ENCODE measurements around the gene GPC5.
"Not testable (repeated sequence)": the region's sequence is repeated elsewhere in the genome, so short reads cannot be mapped to it uniquely, and the experiment has no call there.

The GPC5 gene

GRCh38 chr13:91647361-91647990 lies 249.1 kb downstream of the GPC5 start:
- DNase-seq (ENCODE audit: low read depth in 2 of 3, low spot score in 1 of 3) = no peak

- DNase-seq (ENCODE audit: low read depth in 2 of 3, low spot score in 1 of 3) = no peak
Observed at GRCh38 chr13:91648012-91648411, 249.6 kb downstream of the GPC5 start.

DNA sequence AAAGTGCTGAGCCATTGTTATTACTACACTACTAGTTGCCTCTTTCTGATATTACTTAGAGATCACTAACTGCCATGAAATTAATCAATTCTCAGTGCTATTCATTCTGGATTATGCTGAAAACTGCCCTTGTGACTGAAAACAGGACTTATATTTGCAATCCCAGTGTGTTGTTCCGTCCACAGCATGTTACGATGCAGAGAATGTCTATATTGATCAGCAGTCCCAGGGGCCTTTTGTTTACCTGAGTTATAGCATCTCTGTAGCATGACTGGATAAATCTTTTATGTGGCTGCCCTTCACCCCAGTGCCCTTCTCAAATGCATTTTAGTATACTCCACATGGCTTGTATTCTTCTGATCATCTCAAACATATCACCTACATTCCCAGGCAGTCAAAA lies 251.0 kb downstream of the GPC5 start:
- no peak for DNase-seq (ENCODE audit: low read depth in 2 of 3, low spot score in 1 of 3)

DNA sequence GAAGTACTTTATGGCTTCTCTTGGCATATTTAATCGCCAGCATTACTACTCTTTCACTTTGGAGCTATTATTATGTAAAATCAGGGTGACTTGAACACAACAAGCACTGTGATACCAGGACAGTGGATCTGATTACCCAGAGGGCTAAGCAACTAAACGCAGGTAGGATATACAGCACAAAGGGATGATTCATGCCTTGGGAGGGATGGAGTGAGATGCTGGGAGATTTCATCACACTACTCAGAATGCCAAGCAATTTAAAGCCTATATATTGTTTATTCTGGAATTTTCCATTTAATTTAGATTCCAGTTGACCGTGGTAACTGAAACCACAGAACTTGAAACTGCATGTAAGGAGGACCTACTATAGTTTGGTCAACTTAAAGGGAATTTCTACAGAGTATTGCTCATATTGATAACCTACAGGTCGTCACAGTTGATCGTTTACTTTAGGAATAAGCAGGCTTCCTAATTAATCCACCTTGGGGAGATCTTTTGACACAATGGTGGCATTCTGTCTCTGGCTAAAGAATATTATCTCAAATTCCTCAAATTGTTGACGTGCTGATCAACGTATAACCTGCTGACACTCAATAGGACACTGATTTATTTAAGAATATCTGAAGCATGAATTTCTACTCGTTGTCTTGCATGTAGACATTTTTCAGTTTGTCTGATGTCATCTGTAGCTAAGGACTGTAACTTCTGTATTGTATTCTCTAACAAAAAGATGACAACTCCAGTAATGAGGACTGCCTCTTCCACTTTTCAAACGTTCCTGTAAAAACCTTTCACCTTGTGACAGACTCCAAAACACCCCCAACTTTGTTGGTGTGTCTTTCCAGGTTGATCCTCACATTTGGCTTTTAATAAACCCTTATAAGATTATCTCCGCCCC lies 254.2 kb downstream of the GPC5 start:
- DNase-seq (ENCODE audit: low read depth in 2 of 3, low spot score in 1 of 3) = no peak

DNA sequence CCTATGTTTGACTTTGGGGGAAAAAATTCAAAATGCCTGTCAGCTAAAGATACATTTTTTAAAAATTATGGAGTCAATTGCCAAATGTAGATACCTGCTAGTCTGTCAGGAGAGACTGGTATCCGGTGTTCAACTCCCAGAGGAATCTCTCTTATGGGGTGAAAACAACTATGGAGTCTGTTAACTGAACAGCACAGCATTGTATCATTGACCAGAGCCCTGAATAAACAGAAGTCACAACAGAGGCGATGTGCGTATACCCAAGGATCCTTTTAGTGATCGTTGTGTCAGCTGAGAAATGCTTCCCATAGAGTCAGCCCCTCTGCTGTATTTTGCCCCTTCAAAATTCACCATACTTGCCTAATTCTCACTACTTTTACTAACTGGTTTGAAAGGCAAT lies 257.3 kb downstream of the GPC5 start:
- DNase-seq (ENCODE audit: low read depth in 2 of 3, low spot score in 1 of 3) = no peak

DNA sequence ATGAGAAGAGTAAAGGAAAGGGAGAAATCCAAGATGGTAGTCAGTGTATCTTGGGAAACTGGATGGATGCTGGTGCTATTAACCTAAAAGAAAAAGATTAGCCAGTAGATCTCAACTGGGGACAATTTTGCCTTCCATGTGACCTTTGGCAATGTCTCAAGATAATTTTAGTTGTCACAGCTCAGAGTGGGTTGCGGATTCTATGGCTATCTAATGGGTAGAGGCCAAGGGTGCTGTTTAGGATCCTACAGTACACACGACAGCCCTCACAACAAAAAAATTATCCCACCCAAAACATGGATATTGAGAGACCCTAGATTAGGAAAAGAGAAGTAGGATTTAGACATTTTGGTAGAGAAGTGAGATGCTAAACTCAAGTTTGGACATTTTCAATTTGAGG lies 258.9 kb downstream of the GPC5 start:
- no peak for DNase-seq (ENCODE audit: low read depth in 2 of 3, low spot score in 1 of 3)

- DNase-seq (ENCODE audit: low read depth in 2 of 3, low spot score in 1 of 3) = no peak
Observed at GRCh38 chr13:91659256-91660075, 261.0 kb downstream of the GPC5 start.

GRCh38 chr13:91660076-91660415 lies 261.6 kb downstream of the GPC5 start:
- DNase-seq (ENCODE audit: low read depth in 2 of 3, low spot score in 1 of 3) = no peak

- no peak for DNase-seq (ENCODE audit: low read depth in 2 of 3, low spot score in 1 of 3)
Observed at GRCh38 chr13:91661692-91662490, 263.5 kb downstream of the GPC5 start.

- no peak for DNase-seq (ENCODE audit: low read depth in 2 of 3, low spot score in 1 of 3)
Observed at GRCh38 chr13:91664039-91664438, 265.6 kb downstream of the GPC5 start.

DNA sequence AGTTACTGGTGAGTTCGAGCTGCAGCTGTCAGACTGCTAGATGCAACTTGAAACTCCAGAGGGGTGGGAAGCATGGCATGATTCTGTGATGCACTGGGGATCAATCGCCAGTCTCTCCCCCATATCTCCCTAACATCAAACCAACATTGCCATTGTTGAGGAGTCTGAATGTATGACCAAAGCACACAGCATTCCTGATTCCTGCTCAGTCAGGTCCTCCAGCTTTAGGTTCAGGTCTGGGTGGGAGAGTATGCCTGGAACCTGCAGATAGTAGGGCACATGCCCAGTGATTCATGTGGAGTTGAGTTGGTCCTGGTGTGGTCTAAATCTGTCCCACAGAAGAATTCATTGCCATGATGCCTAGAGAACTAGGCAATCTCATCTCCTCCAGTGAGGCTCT lies 269.1 kb downstream of the GPC5 start:
- no peak for DNase-seq (ENCODE audit: low read depth in 2 of 3, low spot score in 1 of 3)

DNA sequence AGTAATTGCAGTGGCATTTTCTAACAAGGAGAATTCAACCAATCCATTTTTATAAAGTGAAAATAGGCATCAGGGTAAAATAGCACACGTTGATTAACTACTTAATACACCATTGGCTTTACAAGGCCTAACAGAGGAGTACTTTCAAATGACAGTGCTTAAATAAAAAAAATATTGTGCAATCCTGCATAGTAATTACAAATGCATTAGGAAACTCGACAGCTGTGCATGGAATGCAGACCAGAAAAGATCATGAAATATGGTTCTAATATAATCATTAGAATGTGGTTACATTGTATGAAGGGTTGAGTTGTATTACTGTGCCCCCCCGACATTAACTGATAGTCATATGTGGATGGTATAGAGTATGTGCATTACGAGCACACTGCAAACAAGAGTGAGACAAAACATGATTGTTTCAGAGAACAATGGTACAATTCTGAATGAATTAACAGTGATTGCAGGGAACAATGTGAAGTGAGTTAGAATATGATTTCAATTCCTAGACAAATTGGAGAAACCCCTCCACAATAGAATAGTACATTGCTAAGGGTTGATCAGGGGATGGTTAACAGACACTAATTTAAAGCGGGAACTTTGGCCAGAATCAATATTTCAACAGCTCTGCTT lies 270.6 kb downstream of the GPC5 start:
- DNase-seq (ENCODE audit: low read depth in 2 of 3, low spot score in 1 of 3) = no peak

DNA sequence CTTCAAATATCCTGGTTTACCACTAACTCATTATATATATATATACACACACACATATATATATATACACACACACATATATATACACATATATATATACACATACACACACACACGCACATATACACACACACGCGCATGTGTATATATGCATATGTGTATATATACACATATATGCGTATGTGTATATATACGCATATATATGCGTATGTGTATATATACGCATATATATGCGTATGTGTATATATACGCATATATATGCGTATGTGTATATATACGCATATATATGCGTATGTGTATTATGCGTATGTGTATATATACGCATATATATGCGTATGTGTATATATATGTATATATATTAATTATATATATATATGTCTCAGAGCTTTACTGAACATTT lies 275.9 kb downstream of the GPC5 start:
- not testable (repeated sequence) for DNase-seq (ENCODE audit: low read depth in 2 of 3, low spot score in 1 of 3)

DNA sequence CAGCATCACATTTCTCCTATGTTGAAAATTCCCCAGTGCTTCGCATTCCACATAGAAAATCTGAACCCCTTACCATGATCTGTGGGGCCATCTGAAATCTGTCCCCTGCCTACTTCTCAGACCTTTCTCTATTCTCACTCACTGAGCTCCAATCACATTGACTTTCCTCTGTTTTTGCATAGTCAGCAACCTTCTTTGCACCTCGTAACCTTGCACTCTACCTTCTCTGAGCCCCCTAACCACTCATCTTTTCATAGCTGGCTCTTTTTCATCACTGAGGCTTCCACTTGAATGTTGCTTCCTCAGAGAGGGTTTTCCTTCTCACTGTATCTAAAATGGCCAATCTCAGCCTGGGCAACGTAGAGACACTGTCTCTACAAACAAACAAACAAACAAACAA lies 286.3 kb downstream of the GPC5 start:
- DNase-seq (ENCODE audit: low read depth in 2 of 3, low spot score in 1 of 3) = no peak

GRCh38 chr13:91690944-91691343 lies 292.5 kb downstream of the GPC5 start:
- no peak for DNase-seq (ENCODE audit: low read depth in 2 of 3, low spot score in 1 of 3)

- DNase-seq (ENCODE audit: low read depth in 2 of 3, low spot score in 1 of 3) = no peak
Observed at GRCh38 chr13:91693466-91693865, 295.0 kb downstream of the GPC5 start.

- no peak for DNase-seq (ENCODE audit: low read depth in 2 of 3, low spot score in 1 of 3)
Observed at GRCh38 chr13:91698308-91698707, 299.9 kb downstream of the GPC5 start.

DNA sequence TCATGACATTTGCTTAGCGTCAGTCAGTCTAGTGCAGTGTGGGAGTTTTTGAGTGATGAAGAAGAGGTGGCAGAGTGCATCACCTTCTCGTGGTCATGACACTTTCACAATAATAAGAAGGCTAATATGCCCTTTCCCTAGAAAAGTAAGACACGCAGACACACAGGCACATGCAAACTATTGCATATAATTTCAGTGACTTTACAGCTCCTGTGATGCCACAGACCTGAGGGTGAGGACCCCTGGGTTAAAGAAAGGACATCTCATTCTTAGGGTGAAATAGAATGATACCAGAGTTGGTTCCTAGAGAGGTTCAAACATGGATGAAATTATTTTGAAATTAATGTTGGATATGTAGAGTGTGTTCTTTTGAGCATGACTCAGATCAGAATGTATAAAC lies 300.3 kb downstream of the GPC5 start:
- DNase-seq (ENCODE audit: low read depth in 2 of 3, low spot score in 1 of 3) = no peak

GRCh38 chr13:91699863-91700262 lies 301.4 kb downstream of the GPC5 start:
- DNase-seq (ENCODE audit: low read depth in 2 of 3, low spot score in 1 of 3) = no peak

DNA sequence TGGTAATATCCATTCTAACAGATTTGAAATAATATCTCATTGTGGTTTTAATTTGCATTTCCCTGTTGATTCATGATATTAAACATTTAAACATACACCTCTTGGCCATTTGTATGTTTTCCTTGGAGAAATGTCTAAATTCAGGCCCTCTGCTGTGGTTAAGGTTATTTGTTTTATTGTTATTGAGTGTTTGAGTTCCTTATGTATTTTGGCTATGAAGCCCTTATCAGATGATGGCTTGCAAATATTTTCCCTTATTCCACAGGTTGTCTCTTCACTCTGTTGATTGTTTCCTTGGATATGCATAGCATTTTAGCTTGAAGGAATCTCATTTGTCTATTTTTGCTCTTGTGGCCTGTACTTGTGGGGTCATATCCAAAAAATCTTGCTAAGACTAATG lies 303.6 kb downstream of the GPC5 start:
- no peak for DNase-seq (ENCODE audit: low read depth in 2 of 3, low spot score in 1 of 3)

- no peak for DNase-seq (ENCODE audit: low read depth in 2 of 3, low spot score in 1 of 3)
Observed at GRCh38 chr13:91702411-91702810, 304.0 kb downstream of the GPC5 start.

All from stimulated activated CD4-positive, alpha-beta T cell treated with anti-CD3 and anti-CD28 coated beads, Interleukin-12 subunit alpha, Interleukin-12 subunit beta, amount 100 ng/mL, for 48 hours (primary cell).